GM18519 (cell line): ENCODE data around the gene GRID2IP.
"Not testable (repeated sequence)": the region's sequence is repeated elsewhere in the genome, so short reads cannot be mapped to it uniquely, and the experiment has no call there.

Experiments
- ATAC-seq: cut with Tn5 transposase; IDR thresholded peaks from one replicate; pipeline ENCODE4 v1.9.1; 2021; ENCODE audit warnings: mild to moderate bottlenecking, moderate library complexity; ENCODE audit not compliant: unreplicated experiment, low FRiP score

GRID2IP gene

GRCh38 chr7:6495597-6496262 lies 55.5 kb downstream of the GRID2IP start:
- no peak for ATAC-seq

- ATAC-seq = no peak
Measured at GRCh38 chr7:6494365-6494764, 56.9 kb downstream of the GRID2IP start.

- no peak for ATAC-seq
Measured at GRCh38 chr7:6491194-6491593, 60.1 kb downstream of the GRID2IP start.

- ATAC-seq = no peak
Measured at GRCh38 chr7:6489612-6490011, 61.6 kb downstream of the GRID2IP start.

- ATAC-seq = no peak
Measured at GRCh38 chr7:6487184-6487545, 64.1 kb downstream of the GRID2IP start.

- no peak for ATAC-seq
Measured at GRCh38 chr7:6486438-6487183, 64.7 kb downstream of the GRID2IP start.

GRCh38 chr7:6482743-6483119 lies 68.5 kb downstream of the GRID2IP start:
- ATAC-seq = no peak

GRCh38 chr7:6482307-6482706 lies 69.0 kb downstream of the GRID2IP start:
- no peak for ATAC-seq

- no peak for ATAC-seq
Measured at GRCh38 chr7:6481445-6481844, 69.8 kb downstream of the GRID2IP start.

GRCh38 chr7:6480323-6480660 lies 71.0 kb downstream of the GRID2IP start:
- no peak for ATAC-seq

- ATAC-seq = no peak
Measured at GRCh38 chr7:6479067-6479466, 72.2 kb downstream of the GRID2IP start.

GRCh38 chr7:6478186-6478585 lies 73.1 kb downstream of the GRID2IP start:
- ATAC-seq = no peak

- ATAC-seq = no peak
Measured at GRCh38 chr7:6477318-6477660, 74.0 kb downstream of the GRID2IP start.

GRCh38 chr7:6476596-6477317 lies 74.5 kb downstream of the GRID2IP start:
- no peak for ATAC-seq

GRCh38 chr7:6475433-6476186 lies 75.7 kb downstream of the GRID2IP start:
- no peak for ATAC-seq

- ATAC-seq = no peak
Measured at GRCh38 chr7:6465862-6466261, 85.4 kb downstream of the GRID2IP start.

- not testable (repeated sequence) for ATAC-seq
Measured at GRCh38 chr7:6463609-6464008, 87.7 kb downstream of the GRID2IP start.

GRCh38 chr7:6461946-6462550 lies 89.2 kb downstream of the GRID2IP start:
- no peak for ATAC-seq

- no peak for ATAC-seq
Measured at GRCh38 chr7:6460990-6461584, 90.2 kb downstream of the GRID2IP start.

- no peak for ATAC-seq
Measured at GRCh38 chr7:6460303-6460702, 91.0 kb downstream of the GRID2IP start.
